Endothelial cell of umbilical vein (primary cell): Measurements from ENCODE around the gene ZNF248.

Experiments
- EZH2 ChIP-seq: IDR thresholded peaks from 2 replicates; pipeline ENCODE4 v1.6.1; 2012; ENCODE audit warnings: borderline replicate concordance, low read depth, mild to moderate bottlenecking, moderate library complexity, low read length, inconsistent platforms; ENCODE audit not compliant: severe bottlenecking
- FOS ChIP-seq: IDR thresholded peaks from 2 replicates; pipeline ENCODE4 v1.6.1; 2011; ENCODE audit warnings: mild to moderate bottlenecking, low read length, moderate library complexity, borderline replicate concordance; ENCODE audit not compliant: insufficient read depth
- GATA2 ChIP-seq: IDR thresholded peaks from 2 replicates; pipeline ENCODE4 v1.7.0; 2011; ENCODE audit warnings: low read depth, mild to moderate bottlenecking, moderate library complexity, mixed read lengths, low read length; ENCODE audit not compliant: insufficient read length, insufficient read depth
- JUN ChIP-seq: IDR thresholded peaks from 2 replicates; pipeline ENCODE4 v1.6.1; 2011; ENCODE audit warnings: borderline replicate concordance, low read depth; ENCODE audit not compliant: insufficient read length, insufficient read depth
- MYC ChIP-seq: IDR thresholded peaks from one replicate; pipeline ENCODE4 v1.6.1; 2011; ENCODE audit warnings: mild to moderate bottlenecking, low read depth, low read length
- POLR2A ChIP-seq: IDR thresholded peaks from 2 replicates; pipeline ENCODE4 v1.6.1; 2012; ENCODE audit warnings: low read depth, mild to moderate bottlenecking, control low read depth, low read length
- POLR2AphosphoS5 ChIP-seq: IDR thresholded peaks from 2 replicates; pipeline ENCODE4 v1.6.1; 2012; ENCODE audit warnings: low read depth, mild to moderate bottlenecking, control low read depth, low read length, moderate library complexity; ENCODE audit not compliant: insufficient read depth
- TF ChIP-seq, protein P1 (sequence below), 2 donors: IDR thresholded peaks; 1 replicate in 1 of 2; 2 replicates in 1 of 2; pipeline ENCODE4 v1.5.1; 2011; ENCODE audit warnings: low read length in 2 of 2, mild to moderate bottlenecking in 2 of 2, moderate library complexity in 2 of 2, control low read depth in 1 of 2, inconsistent platforms in 1 of 2, low read depth in 1 of 2; ENCODE audit not compliant: insufficient read depth in 1 of 2; ENCODE audit errors: extremely low read depth in 1 of 2

DNA sequence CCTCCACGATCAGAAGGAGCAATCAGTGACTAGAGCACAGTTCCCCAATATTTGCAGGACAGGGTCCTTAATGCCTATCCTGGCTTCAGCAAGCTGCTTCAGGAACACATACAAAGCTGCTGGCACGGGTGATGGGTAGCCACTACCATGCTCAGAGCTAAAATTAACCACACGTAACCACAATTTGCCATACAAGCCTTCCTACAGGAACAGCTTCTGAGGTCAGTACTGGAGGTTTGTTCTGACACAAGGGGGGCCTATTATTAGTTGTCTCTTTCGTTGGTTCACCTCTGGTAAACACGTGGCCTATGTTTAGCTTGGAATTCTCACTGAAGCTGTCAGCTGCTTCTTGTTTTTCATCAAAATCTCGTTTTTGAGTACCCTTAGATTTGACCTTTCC lies 41.1 kb downstream of the ZNF248 start:
- TF ChIP-seq, protein P1, sequence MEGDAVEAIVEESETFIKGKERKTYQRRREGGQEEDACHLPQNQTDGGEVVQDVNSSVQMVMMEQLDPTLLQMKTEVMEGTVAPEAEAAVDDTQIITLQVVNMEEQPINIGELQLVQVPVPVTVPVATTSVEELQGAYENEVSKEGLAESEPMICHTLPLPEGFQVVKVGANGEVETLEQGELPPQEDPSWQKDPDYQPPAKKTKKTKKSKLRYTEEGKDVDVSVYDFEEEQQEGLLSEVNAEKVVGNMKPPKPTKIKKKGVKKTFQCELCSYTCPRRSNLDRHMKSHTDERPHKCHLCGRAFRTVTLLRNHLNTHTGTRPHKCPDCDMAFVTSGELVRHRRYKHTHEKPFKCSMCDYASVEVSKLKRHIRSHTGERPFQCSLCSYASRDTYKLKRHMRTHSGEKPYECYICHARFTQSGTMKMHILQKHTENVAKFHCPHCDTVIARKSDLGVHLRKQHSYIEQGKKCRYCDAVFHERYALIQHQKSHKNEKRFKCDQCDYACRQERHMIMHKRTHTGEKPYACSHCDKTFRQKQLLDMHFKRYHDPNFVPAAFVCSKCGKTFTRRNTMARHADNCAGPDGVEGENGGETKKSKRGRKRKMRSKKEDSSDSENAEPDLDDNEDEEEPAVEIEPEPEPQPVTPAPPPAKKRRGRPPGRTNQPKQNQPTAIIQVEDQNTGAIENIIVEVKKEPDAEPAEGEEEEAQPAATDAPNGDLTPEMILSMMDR (IDR thresholded peaks at IDR 0.05; ENCODE audit: extremely low read depth in 1 of 2, insufficient read depth in 1 of 2, low read depth in 1 of 2, low read length in 2 of 2), result no peak
- no peak for TF ChIP-seq FOS
- TF ChIP-seq JUN, result no peak
- TF ChIP-seq POLR2A, result no peak
- TF ChIP-seq MYC, result no peak
- no peak for TF ChIP-seq POLR2AphosphoS5
- no peak for TF ChIP-seq GATA2
- TF ChIP-seq EZH2, result no peak
